HEK293 (cell line): ENCODE results near the gene EHMT1.

Experiments
- CTCF ChIA-PET: fragments of 350-600 bp; formaldehyde crosslinking; extraction: SDS; loops from one replicate; lab custom pipeline; 2021; ENCODE audit warnings: antibody characterized with exemption; lab: Yijun Ruan, JAX
- POLR2A ChIA-PET: fragments of 300-600 bp; formaldehyde crosslinking; extraction: SDS; loops from one replicate; lab custom pipeline; 2020; ENCODE audit warnings: antibody characterized with exemption, inconsistent platforms; lab: Yijun Ruan, JAX
- H3K27ac ChIP-seq: fragments of 200-500 bp; sonication (Bioruptor generic); 2 replicates; pipeline ENCODE4 v1.5.1; 2014; ENCODE audit warnings: low read depth, low read length, control low read depth, inconsistent platforms; ENCODE audit errors: extremely low read depth
- H3K36me3 ChIP-seq, 2 experiments: fragments of 200-500 bp in 1 of 2; sonication (Bioruptor generic) in 1 of 2; 1 replicate in 1 of 2; 2 replicates in 1 of 2; pipeline ENCODE4 v1.5.1; 2014 to 2017; ENCODE audit warnings: inconsistent platforms in 2 of 2, low read length in 2 of 2; ENCODE audit not compliant: control insufficient read depth in 2 of 2, insufficient read depth in 1 of 2
- H3K4me1 ChIP-seq: fragments of 200-500 bp; sonication (Bioruptor generic); 2 replicates; pipeline ENCODE4 v1.5.1; 2014; ENCODE audit warnings: mild to moderate bottlenecking, low read length, inconsistent platforms; ENCODE audit not compliant: control insufficient read depth, insufficient read depth
- H3K4me3 ChIP-seq: 2 replicates; pipeline ENCODE4 v1.5.1; 2011; ENCODE audit warnings: low read depth, mild to moderate bottlenecking, control low read depth, low read length, moderate library complexity
- H3K9me3 ChIP-seq: fragments of 200-500 bp; sonication (Bioruptor generic); 2 replicates; pipeline ENCODE4 v1.5.1; 2014; ENCODE audit warnings: low read depth, low read length, inconsistent platforms; ENCODE audit not compliant: control insufficient read depth, insufficient read depth
- BCL11A ChIP-seq: fragments of 450-650 bp; formaldehyde crosslinking; IDR thresholded peaks from 2 replicates; pipeline ENCODE4 v1.5.1; 2016; ENCODE audit warnings: low read depth, missing biosample characterization, missing genetic modification characterization
- EGR2 ChIP-seq: fragments of 450-650 bp; formaldehyde crosslinking; IDR thresholded peaks from 2 replicates; pipeline ENCODE4 v1.5.1; 2016; ENCODE audit warnings: low read depth, missing biosample characterization, missing genetic modification characterization
- PRDM6 ChIP-seq: fragments of 450-650 bp; formaldehyde crosslinking; IDR thresholded peaks from 2 replicates; pipeline ENCODE4 v1.5.1; 2017; ENCODE audit warnings: missing biosample characterization, missing genetic modification characterization
- REPIN1 ChIP-seq: fragments of 450-650 bp; formaldehyde crosslinking; IDR thresholded peaks from 2 replicates; pipeline ENCODE4 v1.5.1; 2017; ENCODE audit warnings: missing biosample characterization, missing genetic modification characterization, low read depth
- SP2 ChIP-seq: fragments of 450-650 bp; formaldehyde crosslinking; IDR thresholded peaks from 2 replicates; pipeline ENCODE4 v1.5.1; 2016; ENCODE audit warnings: missing biosample characterization, missing genetic modification characterization
- SP7 ChIP-seq: fragments of 450-650 bp; formaldehyde crosslinking; IDR thresholded peaks from 2 replicates; pipeline ENCODE4 v1.5.1; 2016; ENCODE audit warnings: missing biosample characterization, missing genetic modification characterization
- WT1 ChIP-seq: fragments of 450-650 bp; formaldehyde crosslinking; IDR thresholded peaks from 2 replicates; pipeline ENCODE4 v1.5.1; 2016; ENCODE audit warnings: missing biosample characterization, missing genetic modification characterization
- ZBTB1 ChIP-seq: fragments of 450-650 bp; formaldehyde crosslinking; IDR thresholded peaks from 2 replicates; pipeline ENCODE4 v1.5.1; 2016; ENCODE audit warnings: missing biosample characterization, missing genetic modification characterization
- ZBTB8A ChIP-seq: fragments of 450-650 bp; formaldehyde crosslinking; IDR thresholded peaks from 2 replicates; pipeline ENCODE4 v1.5.1; 2016; ENCODE audit warnings: missing biosample characterization, missing genetic modification characterization
- ZFHX2 ChIP-seq: fragments of 450-650 bp; formaldehyde crosslinking; conservative IDR thresholded peaks from 2 replicates; pipeline ENCODE4 v1.5.1; 2016; ENCODE audit warnings: missing biosample characterization, missing genetic modification characterization
- ZIC2 ChIP-seq: fragments of 450-650 bp; formaldehyde crosslinking; IDR thresholded peaks from 2 replicates; pipeline ENCODE4 v1.5.1; 2016; ENCODE audit warnings: missing biosample characterization, missing genetic modification characterization
- ZNF26 ChIP-seq: fragments of 450-650 bp; formaldehyde crosslinking; IDR thresholded peaks from 2 replicates; pipeline ENCODE4 v1.5.1; 2016; ENCODE audit warnings: missing biosample characterization, missing genetic modification characterization
- ZNF280D ChIP-seq: fragments of 450-650 bp; formaldehyde crosslinking; IDR thresholded peaks from 2 replicates; pipeline ENCODE4 v1.5.1; 2016; ENCODE audit warnings: missing biosample characterization, missing genetic modification characterization
- ZNF366 ChIP-seq: fragments of 450-650 bp; formaldehyde crosslinking; conservative IDR thresholded peaks from 2 replicates; pipeline ENCODE4 v1.5.1; 2016; ENCODE audit warnings: missing biosample characterization, missing genetic modification characterization
- ZNF530 ChIP-seq: fragments of 450-650 bp; formaldehyde crosslinking; IDR thresholded peaks from 2 replicates; pipeline ENCODE4 v1.5.1; 2016; ENCODE audit warnings: low read depth, missing biosample characterization, missing genetic modification characterization
- ZNF561 ChIP-seq: fragments of 450-650 bp; IDR thresholded peaks from 2 replicates; pipeline ENCODE4 v1.5.1; 2018; ENCODE audit warnings: missing biosample characterization, missing genetic modification characterization, borderline replicate concordance
- ZNF610 ChIP-seq: fragments of 450-650 bp; formaldehyde crosslinking; IDR thresholded peaks from 2 replicates; pipeline ENCODE4 v1.5.1; 2016; ENCODE audit warnings: missing biosample characterization, missing genetic modification characterization, borderline replicate concordance
- ZNF624 ChIP-seq: fragments of 450-650 bp; formaldehyde crosslinking; IDR thresholded peaks from 2 replicates; pipeline ENCODE4 v1.5.1; 2017; ENCODE audit warnings: missing biosample characterization, missing genetic modification characterization
- ZNF645 ChIP-seq: fragments of 450-650 bp; formaldehyde crosslinking; IDR thresholded peaks from 2 replicates; pipeline ENCODE4; 2016; ENCODE audit warnings: missing biosample characterization, missing genetic modification characterization
- ZNF664 ChIP-seq: fragments of 450-650 bp; formaldehyde crosslinking; IDR thresholded peaks from 2 replicates; pipeline ENCODE4 v1.5.1; 2016; ENCODE audit warnings: missing biosample characterization, missing genetic modification characterization
- ZNF791 ChIP-seq: fragments of 450-650 bp; formaldehyde crosslinking; IDR thresholded peaks from 2 replicates; pipeline ENCODE4 v1.5.1; 2016; ENCODE audit warnings: missing biosample characterization, missing genetic modification characterization

EHMT1 gene

GRCh38 chr9:137784046-137784445, 165.2 kb downstream of the EHMT1 start (continued):
- no peak for TF ChIP-seq ZBTB1 (tag by site-specific recombination)

- Histone ChIP-seq H3K36me3 (peaks cover 0 to 70% of the 10 kb centered on the region in 2 experiments; a peak in 2 of 3 replicates), H3K9me3 (no peaks in the 10 kb centered on the region), H3K4me1 (no peaks in the 10 kb centered on the region)
- TF ChIP-seq ZNF280D (tag by site-specific recombination) (no peak), EGR2 (tag by site-specific recombination) (0 out of 2 replicates have a peak, but pooled peaks have one; percentile 8), ZFHX2 (tag by site-specific recombination) (0 out of 2 replicates have a peak, but pooled peaks have one; percentile 22)
- TF ChIP-seq, all 188 proteins: peak for 2
- ChIA-PET POLR2A (no interaction called here), CTCF (no interaction called here)
- Histone ChIP-seq H3K4me3 (no peak overlapping the region), H3K27ac (no peak overlapping the region)
Observed at GRCh38 chr9:137784641-137785513, 166.1 kb downstream of the EHMT1 start.

GRCh38 chr9:137785704-137786161, 166.9 kb downstream of the EHMT1 start:
- no peak overlapping the region for H3K4me3 ChIP-seq
- H3K4me1 ChIP-seq = no peaks in the 10 kb centered on the region
- no peaks in the 10 kb centered on the region for H3K9me3 ChIP-seq
- POLR2A ChIA-PET = no interaction called here
- H3K36me3 ChIP-seq = peaks cover 0 to 68% of the 10 kb centered on the region in 2 experiments; a peak in 2 of 3 replicates
- TF ChIP-seq ZIC2 = peak; percentile 49
- TF ChIP-seq ZNF664 (tag by site-specific recombination) = no peak
- TF ChIP-seq BCL11A (tag by site-specific recombination) = no peak
- TF ChIP-seq ZBTB8A (tag by site-specific recombination) = no peak
- TF ChIP-seq, all 188 proteins: peak for 1
- CTCF ChIA-PET = no interaction called here
- H3K27ac ChIP-seq = no peak overlapping the region

GRCh38 chr9:137786511-137786920, 167.7 kb downstream of the EHMT1 start:
- no peaks in the 10 kb centered on the region for H3K9me3 ChIP-seq
- TF ChIP-seq EGR2 (tag by site-specific recombination) = no peak
- TF ChIP-seq ZNF645 (tag by site-specific recombination) = no peak
- TF ChIP-seq ZNF791 (tag by site-specific recombination) = no peak
- no peak for TF ChIP-seq SP2 (tag by site-specific recombination)
- TF ChIP-seq ZNF624 (tag by site-specific recombination) = no peak
- TF ChIP-seq SP7 (tag by site-specific recombination) = no peak
- no peak for TF ChIP-seq ZNF610 (tag by site-specific recombination)
- TF ChIP-seq ZNF366 (tag by site-specific recombination) = no peak
- no peak for TF ChIP-seq ZNF664 (tag by site-specific recombination)
- no peak for TF ChIP-seq WT1
- TF ChIP-seq ZNF530 (tag by site-specific recombination) = no peak
- no peak for TF ChIP-seq ZNF561 (tag by site-specific recombination)
- TF ChIP-seq ZNF26 (tag by site-specific recombination) = no peak
- no peak for TF ChIP-seq PRDM6 (tag by site-specific recombination)
- TF ChIP-seq REPIN1 = no peak
- CTCF ChIA-PET = no interaction called here
- peaks cover 2 to 66% of the 10 kb centered on the region in 2 experiments; a peak in 2 of 3 replicates for H3K36me3 ChIP-seq
- POLR2A ChIA-PET = no interaction called here
- H3K27ac ChIP-seq = no peak overlapping the region
- no peak overlapping the region for H3K4me3 ChIP-seq
- no peaks in the 10 kb centered on the region for H3K4me1 ChIP-seq
